PFSK-1 (cell line): ENCODE results near the gene LPAR3.

Experiments used
- FOXP2 ChIP-seq: optimal IDR thresholded peaks from 2 replicates; pipeline ENCODE3; 2011; ENCODE audit warnings: borderline replicate concordance, control low read depth, inconsistent platforms; ENCODE audit not compliant: insufficient read depth; ENCODE audit errors: extremely low read length, extremely low read depth
- POLR2AphosphoS5 ChIP-seq: IDR thresholded peaks from 2 replicates; pipeline ENCODE4 v1.6.1; 2012; ENCODE audit warnings: low read depth, mild to moderate bottlenecking, control low read depth, low read length, moderate library complexity
- SIN3A ChIP-seq: IDR thresholded peaks from 2 replicates; pipeline ENCODE4 v1.6.1; 2012; ENCODE audit warnings: mild to moderate bottlenecking, low read length, moderate library complexity, borderline replicate concordance; ENCODE audit not compliant: insufficient read depth
- TAF1 ChIP-seq: IDR thresholded peaks from 2 replicates; pipeline ENCODE4 v1.6.1; 2012; ENCODE audit warnings: low read length, control low read depth, borderline replicate concordance; ENCODE audit not compliant: insufficient read depth
- TF ChIP-seq, protein P1 (sequence below), 2 experiments: IDR thresholded peaks; 2 replicates each; pipeline versions ENCODE4 v1.6.1 to v1.8.0; 2011 to 2012; ENCODE audit warnings: low read depth in 2 of 2, low read length in 2 of 2, control low read depth in 1 of 2, inconsistent platforms in 1 of 2, mild to moderate bottlenecking in 1 of 2, moderate library complexity in 1 of 2; ENCODE audit not compliant: insufficient read depth in 1 of 2

Gene LPAR3

DNA sequence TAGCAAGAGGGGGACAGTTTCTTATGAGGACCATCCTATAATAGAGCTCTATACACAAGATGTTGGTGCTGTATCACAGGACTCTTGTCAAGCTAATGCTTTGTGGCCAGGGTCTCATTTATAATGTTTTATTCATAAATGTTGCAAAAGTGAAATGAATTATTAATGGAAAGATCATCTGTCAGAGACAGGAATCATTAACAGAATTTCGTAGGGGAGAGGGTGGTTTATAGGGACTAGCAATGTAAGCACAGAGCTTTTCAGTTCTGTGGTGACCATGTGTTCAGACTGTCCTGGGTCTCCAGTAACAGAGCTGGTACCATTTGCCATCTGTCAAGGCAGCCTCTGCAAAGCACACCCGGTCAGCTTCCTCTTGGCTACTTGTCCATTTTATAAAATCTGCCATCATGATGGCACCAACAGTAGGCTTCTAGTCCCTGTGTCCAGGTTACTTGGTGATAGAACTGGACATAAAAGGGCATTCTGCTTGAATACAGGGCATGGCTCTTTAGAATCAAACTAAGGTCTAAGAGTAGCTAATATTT lies 36.2 kb downstream of the LPAR3 start:
- TF ChIP-seq TAF1 (no peak), SIN3A (no peak), POLR2AphosphoS5 (no peak), FOXP2 (no peak)
- TF ChIP-seq, protein P1, sequence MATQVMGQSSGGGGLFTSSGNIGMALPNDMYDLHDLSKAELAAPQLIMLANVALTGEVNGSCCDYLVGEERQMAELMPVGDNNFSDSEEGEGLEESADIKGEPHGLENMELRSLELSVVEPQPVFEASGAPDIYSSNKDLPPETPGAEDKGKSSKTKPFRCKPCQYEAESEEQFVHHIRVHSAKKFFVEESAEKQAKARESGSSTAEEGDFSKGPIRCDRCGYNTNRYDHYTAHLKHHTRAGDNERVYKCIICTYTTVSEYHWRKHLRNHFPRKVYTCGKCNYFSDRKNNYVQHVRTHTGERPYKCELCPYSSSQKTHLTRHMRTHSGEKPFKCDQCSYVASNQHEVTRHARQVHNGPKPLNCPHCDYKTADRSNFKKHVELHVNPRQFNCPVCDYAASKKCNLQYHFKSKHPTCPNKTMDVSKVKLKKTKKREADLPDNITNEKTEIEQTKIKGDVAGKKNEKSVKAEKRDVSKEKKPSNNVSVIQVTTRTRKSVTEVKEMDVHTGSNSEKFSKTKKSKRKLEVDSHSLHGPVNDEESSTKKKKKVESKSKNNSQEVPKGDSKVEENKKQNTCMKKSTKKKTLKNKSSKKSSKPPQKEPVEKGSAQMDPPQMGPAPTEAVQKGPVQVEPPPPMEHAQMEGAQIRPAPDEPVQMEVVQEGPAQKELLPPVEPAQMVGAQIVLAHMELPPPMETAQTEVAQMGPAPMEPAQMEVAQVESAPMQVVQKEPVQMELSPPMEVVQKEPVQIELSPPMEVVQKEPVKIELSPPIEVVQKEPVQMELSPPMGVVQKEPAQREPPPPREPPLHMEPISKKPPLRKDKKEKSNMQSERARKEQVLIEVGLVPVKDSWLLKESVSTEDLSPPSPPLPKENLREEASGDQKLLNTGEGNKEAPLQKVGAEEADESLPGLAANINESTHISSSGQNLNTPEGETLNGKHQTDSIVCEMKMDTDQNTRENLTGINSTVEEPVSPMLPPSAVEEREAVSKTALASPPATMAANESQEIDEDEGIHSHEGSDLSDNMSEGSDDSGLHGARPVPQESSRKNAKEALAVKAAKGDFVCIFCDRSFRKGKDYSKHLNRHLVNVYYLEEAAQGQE (IDR thresholded peaks at IDR 0.05; ENCODE audit: insufficient read depth in 1 of 2, low read depth in 2 of 2, low read length in 2 of 2): no peak

DNA sequence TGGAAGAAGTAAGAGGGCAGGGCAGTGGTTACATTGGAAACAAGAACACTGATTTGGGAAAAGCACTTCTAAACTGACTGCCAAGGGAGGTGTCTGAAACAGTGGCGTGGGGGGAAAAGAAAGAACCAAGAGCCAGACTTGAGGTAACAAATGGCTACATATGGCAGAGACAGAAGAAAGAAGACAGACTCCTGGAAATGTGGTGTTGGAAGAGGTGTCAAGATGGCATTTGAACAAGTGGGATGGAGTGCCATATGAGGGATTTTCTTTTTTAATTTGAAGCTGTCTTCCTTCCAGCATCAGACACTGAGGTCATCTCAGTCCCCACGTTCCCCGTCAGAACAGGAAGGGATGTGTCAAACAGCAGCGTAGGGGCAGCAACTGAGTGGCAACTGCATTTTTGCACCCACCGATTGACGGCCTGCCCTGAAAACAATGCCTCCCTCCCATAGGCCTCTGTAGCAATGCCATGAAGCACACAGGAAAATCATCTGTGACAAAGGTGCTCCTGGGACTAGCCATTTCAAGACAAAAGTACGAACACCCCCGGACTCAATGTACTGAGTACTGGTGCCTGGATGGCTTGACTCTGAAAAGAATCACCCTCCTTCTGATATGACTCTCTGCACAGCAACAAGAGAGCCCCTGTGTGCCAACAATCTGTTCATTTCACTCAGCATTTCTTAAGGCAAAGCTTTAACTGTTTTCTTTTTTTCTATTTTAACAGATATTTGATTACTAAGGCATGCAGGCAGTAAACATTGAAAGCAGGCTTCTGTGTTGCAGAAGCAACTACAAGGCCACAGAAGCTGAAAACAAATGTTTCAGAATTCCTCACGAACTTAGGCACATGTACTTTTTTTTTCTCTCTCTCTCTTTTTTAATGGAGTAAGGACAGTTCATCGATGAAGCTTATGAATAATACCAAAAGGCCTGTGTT lies 37.0 kb downstream of the LPAR3 start:
- TF ChIP-seq, protein P1 (IDR thresholded peaks at IDR 0.05; ENCODE audit: insufficient read depth in 1 of 2, low read depth in 2 of 2, low read length in 2 of 2): no peak
- no peak for TF ChIP-seq POLR2AphosphoS5
- TF ChIP-seq FOXP2: no peak
- no peak for TF ChIP-seq SIN3A
- no peak for TF ChIP-seq TAF1

DNA sequence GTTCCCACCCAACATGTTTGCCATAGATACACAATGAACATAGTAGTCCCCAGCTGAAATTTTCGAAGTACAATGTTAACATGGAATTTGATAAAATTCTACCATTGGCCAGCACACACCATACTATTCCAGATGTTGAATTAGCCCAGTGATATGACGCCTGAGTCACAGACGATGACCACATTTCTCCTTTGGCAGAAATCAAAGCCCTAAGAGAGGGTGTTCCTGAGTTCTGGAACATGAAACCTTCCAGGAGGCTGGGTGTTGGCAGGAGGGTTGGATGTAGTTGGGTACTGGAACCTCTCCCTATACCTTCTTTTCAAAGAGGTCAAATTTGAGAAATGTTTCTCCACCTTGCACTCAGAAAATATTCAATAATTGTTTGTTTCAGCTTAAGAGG lies 37.8 kb downstream of the LPAR3 start:
- TF ChIP-seq TAF1: no peak
- TF ChIP-seq SIN3A: no peak
- TF ChIP-seq, protein P1 (IDR thresholded peaks at IDR 0.05; ENCODE audit: insufficient read depth in 1 of 2, low read depth in 2 of 2, low read length in 2 of 2): no peak
- TF ChIP-seq FOXP2: no peak
- no peak for TF ChIP-seq POLR2AphosphoS5

DNA sequence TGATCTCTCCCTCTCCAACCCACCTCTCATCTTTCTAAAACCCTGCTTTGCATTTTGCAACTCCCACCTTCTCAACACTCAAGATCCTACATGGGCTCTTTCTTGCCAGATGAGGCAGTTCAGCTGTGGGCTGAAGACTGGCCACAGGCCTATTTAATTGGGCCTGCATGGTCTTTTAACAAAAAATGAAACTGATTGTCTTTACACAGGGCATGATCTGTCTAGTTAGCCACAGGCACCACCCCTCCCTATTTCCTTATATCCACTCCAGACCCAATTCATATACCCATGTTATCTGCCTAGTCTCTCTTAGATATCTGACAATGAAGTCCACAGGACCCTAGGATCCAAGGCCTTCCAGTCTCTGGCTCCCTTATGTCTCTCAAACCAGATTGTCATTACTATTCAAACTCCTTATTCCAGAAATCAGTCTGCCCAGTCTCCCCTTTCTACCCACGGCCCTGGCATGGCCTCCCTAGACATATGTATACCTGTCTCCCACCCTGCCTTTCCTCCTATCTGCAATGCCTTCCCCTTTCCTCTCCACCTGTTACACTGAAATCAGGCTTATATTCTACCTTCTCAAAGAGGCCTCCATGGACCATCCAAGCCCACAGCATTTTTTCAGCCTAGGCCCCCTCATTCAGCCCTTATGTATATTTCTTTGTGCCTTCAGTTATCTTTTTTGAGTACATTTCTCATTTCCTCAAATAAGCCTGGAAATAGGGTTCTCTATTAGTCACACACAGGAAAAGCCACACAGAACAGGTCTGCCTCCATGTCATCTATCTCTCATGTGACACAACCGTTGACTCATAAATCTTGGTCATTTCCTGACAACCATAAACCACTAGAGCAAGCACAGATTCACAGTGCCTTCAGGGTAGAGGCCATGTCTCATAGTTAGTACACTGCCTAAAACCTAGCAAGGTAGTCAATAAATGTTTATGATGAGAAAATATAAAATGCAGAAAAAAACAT lies 39.0 kb downstream of the LPAR3 start:
- TF ChIP-seq FOXP2: no peak
- TF ChIP-seq TAF1: no peak
- TF ChIP-seq, protein P1 (IDR thresholded peaks at IDR 0.05; ENCODE audit: insufficient read depth in 1 of 2, low read depth in 2 of 2, low read length in 2 of 2): no peak
- TF ChIP-seq SIN3A: no peak
- TF ChIP-seq POLR2AphosphoS5: no peak
